Loucy (cell line): ENCODE measurements around the gene CYBA.

Source experiments
- H2AFZ ChIP-seq: fragments of 200-600 bp; sonication (generic); 2 replicates; pipeline ENCODE4 v1.6.0; 2016; ENCODE audit warnings: antibody characterized with exemption, mild to moderate bottlenecking, low read length, moderate library complexity
- H3F3A ChIP-seq: fragments of 200-600 bp; 2 replicates; pipeline ENCODE4 v1.6.0; 2016; ENCODE audit warnings: antibody characterized with exemption, low read depth, mild to moderate bottlenecking
- H3K27me3 ChIP-seq: fragments of 200-600 bp; sonication (generic); 2 replicates; pipeline ENCODE4 v1.6.1; 2014; ENCODE audit warnings: low read length, mild to moderate bottlenecking; ENCODE audit not compliant: insufficient read depth, poor library complexity, severe bottlenecking
- H3K36me3 ChIP-seq: fragments of 200-600 bp; sonication (generic); 2 replicates; pipeline ENCODE4 v1.6.1; 2016; ENCODE audit warnings: low read length; ENCODE audit not compliant: insufficient read depth
- H3K4me1 ChIP-seq: fragments of 200-600 bp; sonication (generic); 2 replicates; pipeline ENCODE4 v1.5.1; 2014; ENCODE audit warnings: low read length, mild to moderate bottlenecking; ENCODE audit not compliant: insufficient read depth, poor library complexity, severe bottlenecking
- H3K4me2 ChIP-seq: fragments of 200-600 bp; sonication (generic); 2 replicates; pipeline ENCODE4 v1.6.0; 2014; ENCODE audit warnings: antibody characterized with exemption, low read length, low read depth, mild to moderate bottlenecking; ENCODE audit not compliant: poor library complexity, severe bottlenecking
- H3K4me3 ChIP-seq: fragments of 200-600 bp; sonication (generic); 2 replicates; pipeline ENCODE4 v1.5.1; 2014; ENCODE audit warnings: low read length, mild to moderate bottlenecking, mixed read lengths; ENCODE audit not compliant: poor library complexity, severe bottlenecking
- H3K79me2 ChIP-seq: fragments of 200-600 bp; sonication (generic); 2 replicates; pipeline ENCODE4 v1.6.1; 2014; ENCODE audit warnings: low read length; ENCODE audit not compliant: insufficient read depth
- H3K9ac ChIP-seq: fragments of 200-600 bp; sonication (generic); 2 replicates; pipeline ENCODE4 v1.6.0; 2014; ENCODE audit warnings: mild to moderate bottlenecking, low read depth, low read length, moderate library complexity; ENCODE audit not compliant: poor library complexity, severe bottlenecking
- H3K9me2 ChIP-seq: fragments of 200-600 bp; sonication (generic); replicated peaks from 2 replicates; pipeline ENCODE4 v1.6.1; 2016; ENCODE audit warnings: low read depth, low read length, mixed read lengths
- H3K9me3 ChIP-seq: fragments of 200-600 bp; sonication (generic); 2 replicates; pipeline ENCODE4 v1.6.1; 2014; ENCODE audit warnings: mild to moderate bottlenecking, antibody characterized with exemption, low read length, low read depth; ENCODE audit not compliant: insufficient read depth
- H4K20me1 ChIP-seq: fragments of 200-600 bp; sonication (generic); 2 replicates; pipeline ENCODE4 v1.6.0; 2014; ENCODE audit warnings: antibody characterized with exemption, low read length, mild to moderate bottlenecking; ENCODE audit not compliant: insufficient read depth, poor library complexity, severe bottlenecking
- EZH2phosphoT487 ChIP-seq: fragments of 200-600 bp; IDR thresholded peaks from 2 replicates; pipeline ENCODE4 v1.6.1; 2018; ENCODE audit warnings: antibody characterized with exemption, mild to moderate bottlenecking, moderate library complexity, borderline replicate concordance
- TF ChIP-seq, protein P1 (sequence below): fragments of 200-600 bp; sonication (generic); conservative IDR thresholded peaks from 2 replicates; pipeline ENCODE4 v1.5.1; 2014; ENCODE audit warnings: mild to moderate bottlenecking, antibody characterized with exemption, low read length

Gene CYBA

DNA sequence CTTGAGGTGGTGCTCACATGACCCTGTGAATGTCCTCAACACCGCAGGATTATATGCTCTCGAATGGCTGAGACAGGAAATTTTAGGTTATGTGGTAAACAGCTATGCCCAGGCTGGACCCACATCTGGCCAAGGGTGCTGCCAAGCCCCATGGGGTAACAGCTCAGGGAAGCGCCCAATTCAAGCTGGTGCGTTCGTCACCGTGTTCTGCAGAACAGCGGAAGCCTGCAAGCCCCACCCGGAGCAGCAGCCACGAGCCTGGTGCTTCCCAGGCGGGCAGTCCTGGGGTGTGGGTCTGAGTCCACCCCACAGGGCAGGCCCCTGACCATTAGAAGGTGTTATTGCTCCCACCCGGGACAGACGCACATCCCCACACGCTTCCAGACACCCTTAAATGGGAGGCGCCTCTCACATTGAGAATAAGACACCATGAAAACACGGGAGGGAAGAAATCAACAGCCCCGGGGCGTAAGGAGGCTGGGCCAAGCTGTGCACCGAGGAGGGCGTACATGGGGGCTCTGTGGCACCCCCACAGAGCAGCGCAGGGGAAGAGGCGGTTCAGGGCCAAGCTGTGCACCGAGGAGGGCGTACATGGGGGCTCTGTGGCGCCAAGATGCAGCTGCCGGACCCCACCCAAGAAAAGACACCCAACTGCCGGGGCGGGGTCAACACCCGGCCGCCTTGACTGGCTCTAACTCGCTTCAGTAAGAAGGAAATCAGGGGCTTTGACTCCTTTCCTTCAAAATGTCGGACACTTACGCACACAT is 2.9 kb upstream of the CYBA start:
- Histone ChIP-seq H3K4me1 (peaks cover 5% of the 10 kb centered on the region), H3K9me2 (no peaks in the 10 kb centered on the region), H3K4me3 (no peak overlapping the region), H2AFZ (no peak overlapping the region), H3K79me2 (peaks cover 18% of the 10 kb centered on the region), H3K9ac (no peak overlapping the region), H3K9me3 (no peaks in the 10 kb centered on the region), H3K27me3 (no peaks in the 10 kb centered on the region), H3K4me2 (no peak overlapping the region), H3F3A (no peaks in the 10 kb centered on the region), H4K20me1 (peaks cover 12% of the 10 kb centered on the region), H3K36me3 (no peaks in the 10 kb centered on the region; the same call in 1 of the 2 replicates)
- TF ChIP-seq EZH2phosphoT487: no peak
- TF ChIP-seq, protein P1, sequence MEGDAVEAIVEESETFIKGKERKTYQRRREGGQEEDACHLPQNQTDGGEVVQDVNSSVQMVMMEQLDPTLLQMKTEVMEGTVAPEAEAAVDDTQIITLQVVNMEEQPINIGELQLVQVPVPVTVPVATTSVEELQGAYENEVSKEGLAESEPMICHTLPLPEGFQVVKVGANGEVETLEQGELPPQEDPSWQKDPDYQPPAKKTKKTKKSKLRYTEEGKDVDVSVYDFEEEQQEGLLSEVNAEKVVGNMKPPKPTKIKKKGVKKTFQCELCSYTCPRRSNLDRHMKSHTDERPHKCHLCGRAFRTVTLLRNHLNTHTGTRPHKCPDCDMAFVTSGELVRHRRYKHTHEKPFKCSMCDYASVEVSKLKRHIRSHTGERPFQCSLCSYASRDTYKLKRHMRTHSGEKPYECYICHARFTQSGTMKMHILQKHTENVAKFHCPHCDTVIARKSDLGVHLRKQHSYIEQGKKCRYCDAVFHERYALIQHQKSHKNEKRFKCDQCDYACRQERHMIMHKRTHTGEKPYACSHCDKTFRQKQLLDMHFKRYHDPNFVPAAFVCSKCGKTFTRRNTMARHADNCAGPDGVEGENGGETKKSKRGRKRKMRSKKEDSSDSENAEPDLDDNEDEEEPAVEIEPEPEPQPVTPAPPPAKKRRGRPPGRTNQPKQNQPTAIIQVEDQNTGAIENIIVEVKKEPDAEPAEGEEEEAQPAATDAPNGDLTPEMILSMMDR: no peak

DNA sequence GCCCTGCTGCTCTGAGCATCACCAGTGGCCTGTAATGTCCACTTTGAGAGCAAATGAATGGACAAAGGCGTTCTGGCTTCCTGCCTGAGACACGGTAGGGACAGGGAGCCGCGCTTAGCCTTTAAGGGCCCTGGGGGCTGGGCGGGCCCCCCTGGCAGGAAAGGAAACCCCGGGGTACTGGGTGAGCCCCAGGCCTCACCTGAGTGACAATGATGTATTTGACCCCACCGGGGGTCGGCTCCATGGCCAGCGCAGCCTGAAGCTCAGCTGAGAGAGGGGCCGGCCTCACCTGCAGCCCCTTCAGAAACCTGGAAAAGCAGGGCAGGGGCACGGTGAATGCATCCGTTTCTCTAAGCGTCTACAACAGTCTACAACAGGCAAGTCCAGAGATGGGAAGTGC is 2.2 kb upstream of the CYBA start:
- no peak overlapping the region for H3K9ac ChIP-seq
- H3K4me2 ChIP-seq: no peak overlapping the region

DNA sequence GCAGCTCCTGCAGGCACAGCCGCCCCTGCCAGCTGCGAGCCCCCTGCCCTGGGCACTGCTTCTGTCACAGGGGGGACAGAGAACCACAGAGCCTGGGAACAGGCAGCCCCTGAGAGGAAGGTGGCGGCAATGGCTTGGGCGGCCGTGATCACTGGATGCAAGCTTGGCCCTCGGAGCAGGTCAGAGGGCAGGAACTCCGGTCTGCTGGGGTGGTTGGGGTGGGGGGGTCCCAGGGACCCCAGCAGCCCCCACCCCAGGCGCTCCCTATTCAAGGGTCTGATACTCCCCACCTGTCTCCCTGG is 1.9 kb upstream of the CYBA start:
- Histone ChIP-seq H3K4me2 (no peak overlapping the region), H3K36me3 (no peaks in the 10 kb centered on the region; the same call in 1 of the 2 replicates), H3K4me1 (peaks cover 5% of the 10 kb centered on the region)

More for the DNA sequence above, 2.2 kb upstream of the CYBA start:
- peaks cover 5% of the 10 kb centered on the region for H3K4me1 ChIP-seq
- no peak overlapping the region for H3K4me3 ChIP-seq
- no peaks in the 10 kb centered on the region for H3K9me2 ChIP-seq
- no peak for TF ChIP-seq EZH2phosphoT487
- TF ChIP-seq, protein P1: no peak
- H2AFZ ChIP-seq: no peak overlapping the region
- peaks cover 20% of the 10 kb centered on the region for H3K79me2 ChIP-seq
- H4K20me1 ChIP-seq: peaks cover 12% of the 10 kb centered on the region
- no peaks in the 10 kb centered on the region for H3F3A ChIP-seq
- H3K27me3 ChIP-seq: no peaks in the 10 kb centered on the region
- no peaks in the 10 kb centered on the region; the same call in 1 of the 2 replicates for H3K36me3 ChIP-seq
- H3K9me3 ChIP-seq: no peaks in the 10 kb centered on the region

More for the DNA sequence above, 1.9 kb upstream of the CYBA start:
- Histone ChIP-seq H3K9ac (no peak overlapping the region), H3F3A (no peaks in the 10 kb centered on the region), H3K9me3 (no peaks in the 10 kb centered on the region), H2AFZ (no peak overlapping the region), H3K4me3 (no peak overlapping the region), H4K20me1 (peaks cover 12% of the 10 kb centered on the region), H3K27me3 (no peaks in the 10 kb centered on the region), H3K79me2 (peaks cover 23% of the 10 kb centered on the region), H3K9me2 (no peaks in the 10 kb centered on the region)
- TF ChIP-seq EZH2phosphoT487: no peak
- TF ChIP-seq, protein P1: no peak
